CD4-positive, alpha-beta T cell treated with Interleukin-2 at 100 ng/mL for 4 hours (primary cell): ENCODE data around the gene BABAM2.
"Not testable (repeated sequence)": the region's sequence is repeated elsewhere in the genome, so short reads cannot be mapped to it uniquely, and the experiment has no call there.

Experiments used
- DNase-seq: peaks from one replicate; pipeline ENCODE4 v3.0.0-alpha.2; 2020; ENCODE audit warnings: low spot score

The BABAM2 gene

GRCh38 chr2:28360718-28361293, 470.3 kb downstream of the BABAM2 start:
- no peak for DNase-seq

GRCh38 chr2:28361991-28362710, 471.6 kb downstream of the BABAM2 start:
- DNase-seq: no peak

GRCh38 chr2:28362991-28363521, 472.5 kb downstream of the BABAM2 start:
- no peak for DNase-seq

- DNase-seq: no peak
Measured at GRCh38 chr2:28363686-28364280, 473.3 kb downstream of the BABAM2 start.

- DNase-seq: no peak
Measured at GRCh38 chr2:28364610-28365009, 474.1 kb downstream of the BABAM2 start.

GRCh38 chr2:28365158-28365557, 474.6 kb downstream of the BABAM2 start:
- no peak for DNase-seq

- DNase-seq: no peak
Measured at GRCh38 chr2:28366149-28366495, 475.6 kb downstream of the BABAM2 start.

GRCh38 chr2:28366496-28367282, 476.2 kb downstream of the BABAM2 start:
- peak; percentile 71 for DNase-seq

GRCh38 chr2:28367667-28368356, 477.3 kb downstream of the BABAM2 start:
- no peak for DNase-seq

GRCh38 chr2:28368357-28368798, 477.8 kb downstream of the BABAM2 start:
- DNase-seq: no peak

- no peak for DNase-seq
Measured at GRCh38 chr2:28369358-28369757, 478.8 kb downstream of the BABAM2 start.

- no peak for DNase-seq
Measured at GRCh38 chr2:28370354-28370753, 479.8 kb downstream of the BABAM2 start.

GRCh38 chr2:28371728-28372127, 481.2 kb downstream of the BABAM2 start:
- not testable (repeated sequence) for DNase-seq

GRCh38 chr2:28373854-28374253, 483.3 kb downstream of the BABAM2 start:
- DNase-seq: no peak

- DNase-seq: no peak
Measured at GRCh38 chr2:28374331-28374730, 483.8 kb downstream of the BABAM2 start.

- no peak for DNase-seq
Measured at GRCh38 chr2:28375236-28375635, 484.7 kb downstream of the BABAM2 start.

- DNase-seq: no peak
Measured at GRCh38 chr2:28375742-28376631, 485.5 kb downstream of the BABAM2 start.

GRCh38 chr2:28377195-28377816, 486.8 kb downstream of the BABAM2 start:
- DNase-seq: no peak

GRCh38 chr2:28377984-28378678, 487.6 kb downstream of the BABAM2 start:
- no peak for DNase-seq
